GM18498 (cell line): ENCODE measurements around the gene EGFLAM.
A peak's percentile ranks its signal among the peaks of the same experiment; 100 is the strongest.

Experiments
- ATAC-seq: cut with Tn5 transposase; IDR thresholded peaks from one replicate; pipeline ENCODE4 v1.9.1; 2021; ENCODE audit warnings: mild to moderate bottlenecking, moderate library complexity; ENCODE audit not compliant: unreplicated experiment

The EGFLAM gene

GRCh38 chr5:38265546-38266179, 7.3 kb downstream of the EGFLAM start:
- ATAC-seq: peak; percentile 82

- no peak for ATAC-seq
These were observed 9.0 kb downstream of the EGFLAM start for GRCh38 chr5:38267372-38267771.

- ATAC-seq: no peak
These were observed 15.3 kb downstream of the EGFLAM start for GRCh38 chr5:38273626-38274025.

DNA sequence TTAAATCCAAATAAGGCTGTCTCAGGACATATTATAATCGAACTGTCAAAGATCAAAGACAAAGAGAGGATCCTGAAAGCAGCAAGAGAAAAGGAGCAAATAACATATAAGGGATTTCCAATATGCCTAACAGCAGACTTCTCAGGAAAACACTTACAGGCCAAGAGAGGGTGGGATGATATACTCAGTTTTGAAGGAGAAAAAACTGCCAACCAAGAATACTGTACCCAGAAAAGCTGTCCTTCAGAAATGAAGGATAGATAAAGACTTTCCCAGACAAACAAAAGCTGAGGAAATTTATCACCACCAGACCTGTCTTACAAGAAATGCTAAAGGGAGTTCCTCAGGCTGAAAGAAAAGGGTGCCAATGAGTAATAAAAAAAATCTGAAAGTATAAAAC, 16.0 kb downstream of the EGFLAM start:
- ATAC-seq: no peak

- no peak for ATAC-seq
These were observed 26.0 kb downstream of the EGFLAM start for GRCh38 chr5:38284384-38284783.

DNA sequence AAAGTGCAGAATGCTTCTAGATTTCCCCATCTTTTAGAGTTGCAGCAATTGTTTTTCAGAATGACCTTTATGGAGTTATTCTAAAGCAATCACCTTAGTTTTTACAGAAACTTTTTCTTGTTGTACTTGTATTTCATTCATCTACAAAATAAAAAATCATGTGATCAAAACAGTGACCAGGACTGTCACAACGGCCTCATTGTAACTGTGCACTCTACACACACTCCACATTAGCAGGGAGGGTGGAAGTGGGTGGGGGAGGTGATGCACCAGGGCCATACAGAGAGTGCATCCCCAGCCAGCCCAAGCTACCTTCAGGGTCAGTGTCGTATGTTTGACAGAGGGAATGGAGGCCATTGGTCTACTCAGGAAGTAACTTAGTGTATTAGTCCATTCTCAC, 26.9 kb downstream of the EGFLAM start:
- no peak for ATAC-seq

DNA sequence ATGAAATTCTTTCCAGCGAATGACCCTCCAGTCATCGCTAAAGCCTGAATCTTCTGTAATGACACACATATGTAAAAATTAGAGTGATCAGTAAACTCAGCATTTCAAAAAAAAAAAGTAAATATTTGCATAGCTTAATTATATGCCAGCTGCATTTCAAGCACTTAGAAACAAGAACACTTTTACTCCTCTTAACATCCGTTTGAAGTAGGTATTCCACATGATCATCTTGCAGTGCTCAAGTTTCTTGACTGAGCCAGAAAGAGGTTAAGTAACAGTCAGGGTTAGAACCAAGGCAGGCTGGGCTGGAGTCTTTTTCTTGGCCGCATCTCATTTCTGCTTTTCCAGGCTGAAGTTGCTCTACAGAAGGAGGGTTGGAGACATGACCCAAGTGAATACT, 27.6 kb downstream of the EGFLAM start:
- ATAC-seq: no peak

DNA sequence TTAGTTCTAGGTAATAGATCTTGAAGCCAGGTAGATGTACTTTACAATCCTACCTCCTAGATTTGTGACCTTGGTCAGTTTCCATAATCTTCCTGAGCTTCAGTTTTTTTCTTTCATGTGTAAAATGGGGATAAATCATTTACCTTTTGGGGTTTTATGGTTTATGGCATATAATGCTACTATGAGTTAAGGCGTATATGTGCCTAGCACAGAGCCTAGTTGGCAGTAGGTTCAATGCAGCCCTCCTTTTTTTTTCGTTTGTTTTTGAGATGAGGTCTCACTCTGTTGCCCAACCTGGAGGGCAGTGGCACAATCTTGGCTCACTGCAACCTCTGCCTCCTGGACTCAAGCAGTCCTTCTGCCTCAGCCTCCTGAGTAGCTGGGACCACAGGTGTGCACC, 28.8 kb downstream of the EGFLAM start:
- no peak for ATAC-seq

- ATAC-seq: no peak
These were observed 31.1 kb downstream of the EGFLAM start for GRCh38 chr5:38289457-38289856.

GRCh38 chr5:38290028-38290653, 31.8 kb downstream of the EGFLAM start:
- ATAC-seq: no peak

GRCh38 chr5:38291355-38291754, 33.0 kb downstream of the EGFLAM start:
- ATAC-seq: no peak

DNA sequence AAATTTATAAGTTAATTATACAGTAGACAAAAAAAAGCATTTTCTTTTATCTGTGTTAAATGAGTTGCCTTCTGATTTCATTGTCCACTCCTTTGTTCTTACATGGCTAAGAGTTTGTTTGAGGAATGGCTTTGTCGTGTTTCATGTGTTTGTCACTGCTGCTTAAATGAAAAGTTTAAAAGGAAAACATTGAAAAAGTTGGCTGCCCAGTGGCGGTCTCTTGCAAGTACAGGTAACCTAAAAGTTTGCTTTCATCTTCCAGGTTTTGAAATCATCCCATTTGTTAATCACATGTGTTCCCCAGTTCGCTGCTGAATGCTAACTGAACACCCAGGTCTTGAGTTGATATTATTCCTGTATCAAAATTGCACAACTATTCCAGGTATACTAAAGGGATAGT, 33.9 kb downstream of the EGFLAM start:
- no peak for ATAC-seq

DNA sequence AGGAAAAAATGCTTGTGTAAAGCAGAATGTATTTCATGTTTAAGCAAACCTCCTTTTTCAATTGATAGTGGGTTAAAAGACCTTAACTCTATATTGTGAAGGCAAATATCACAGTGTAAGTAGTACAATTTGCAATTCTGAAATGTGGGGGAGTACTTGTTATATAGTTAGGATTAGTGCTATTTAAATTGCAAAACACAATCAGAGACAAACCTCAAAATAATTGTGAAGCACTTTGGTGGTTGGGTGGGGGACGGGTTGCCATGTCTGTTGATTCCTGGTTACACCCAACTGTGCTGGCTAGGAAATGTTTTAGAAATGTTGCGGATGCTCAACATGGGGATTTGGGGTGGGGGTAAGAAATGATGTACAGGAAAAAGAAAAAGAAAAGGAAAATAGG, 37.4 kb downstream of the EGFLAM start:
- ATAC-seq: no peak

DNA sequence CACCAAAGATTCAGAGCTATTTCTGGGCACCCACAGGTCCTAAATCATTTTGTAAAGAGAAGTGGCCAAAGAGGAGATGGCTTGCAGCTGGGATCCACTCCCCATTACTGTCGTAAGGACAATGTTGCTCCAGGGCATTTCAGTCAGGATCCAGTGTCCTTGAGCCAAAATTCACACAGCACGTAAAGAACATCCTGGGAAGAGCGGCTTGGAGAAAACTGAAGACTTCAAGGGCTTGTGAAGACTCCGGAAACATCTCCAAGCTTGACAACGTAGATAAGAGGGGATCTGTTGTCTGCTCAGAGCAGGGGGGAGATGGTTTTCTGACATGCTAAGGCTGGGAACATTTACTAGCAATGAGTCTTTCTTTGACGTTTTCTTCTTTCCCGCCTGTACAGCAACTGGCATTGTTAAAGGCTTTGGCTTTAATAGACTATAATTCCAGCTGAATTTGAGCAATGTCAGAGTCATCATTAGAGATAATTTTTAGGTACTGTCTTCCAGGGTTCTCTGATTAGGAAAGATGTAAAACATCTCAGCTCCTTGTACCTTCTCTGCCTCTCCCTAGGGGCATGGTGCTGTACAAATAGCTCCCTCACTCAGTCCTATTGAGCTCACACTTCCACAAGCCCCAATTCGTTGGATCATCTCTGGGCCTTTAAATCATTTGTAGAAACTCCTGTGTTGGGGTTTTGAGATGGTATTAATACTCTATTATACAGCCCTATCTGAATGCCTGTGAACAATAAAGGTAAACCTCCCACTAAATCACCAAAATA, 39.7 kb downstream of the EGFLAM start:
- ATAC-seq: no peak

DNA sequence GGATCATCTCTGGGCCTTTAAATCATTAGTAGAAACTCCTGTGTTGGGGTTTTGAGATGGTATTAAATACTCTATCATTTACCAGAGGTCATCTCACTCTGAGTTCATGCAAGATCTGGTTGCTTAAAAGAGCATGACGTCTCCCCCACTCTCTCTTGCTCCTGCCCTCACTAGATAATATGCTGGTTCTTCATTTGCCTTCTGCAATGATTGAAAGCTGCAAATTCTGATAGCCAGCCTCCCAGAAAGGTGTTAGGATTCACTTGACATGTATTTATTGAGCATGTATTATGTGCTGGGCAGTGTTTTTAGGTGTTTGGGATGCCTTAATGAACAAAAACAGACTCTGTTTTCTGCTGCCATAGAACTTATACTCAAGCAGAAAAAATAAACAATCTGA, 41.2 kb downstream of the EGFLAM start:
- no peak for ATAC-seq

DNA sequence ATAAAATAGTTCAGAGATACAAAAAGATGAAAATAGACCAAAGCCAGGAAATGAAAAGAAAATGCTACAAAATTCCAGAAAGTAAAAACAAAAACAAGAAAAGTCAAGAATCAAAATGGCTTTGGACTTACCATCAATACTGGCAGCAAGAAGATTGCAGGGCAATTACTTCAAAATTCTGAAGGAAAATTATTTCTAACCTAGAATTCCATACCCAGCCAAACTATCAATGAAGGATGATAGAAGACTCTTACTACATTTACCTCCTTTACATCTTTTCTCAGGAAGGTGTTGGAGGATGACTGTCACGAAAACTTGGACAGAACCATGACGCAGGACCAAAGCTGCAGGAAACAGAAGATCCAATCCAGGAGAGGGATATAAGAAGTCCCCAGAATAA, 46.8 kb downstream of the EGFLAM start:
- no peak for ATAC-seq

GRCh38 chr5:38307845-38308244, 49.5 kb downstream of the EGFLAM start:
- no peak for ATAC-seq

GRCh38 chr5:38316544-38317224, 58.3 kb downstream of the EGFLAM start:
- no peak for ATAC-seq

- no peak for ATAC-seq
These were observed 59.5 kb downstream of the EGFLAM start for GRCh38 chr5:38317868-38318267.

- no peak for ATAC-seq
These were observed 61.1 kb downstream of the EGFLAM start for GRCh38 chr5:38319491-38319890.

GRCh38 chr5:38321978-38322377, 63.6 kb downstream of the EGFLAM start:
- no peak for ATAC-seq
